ENCODE measurements around the gene HSFY1.
"Not testable (repeated sequence)": the region's sequence is repeated elsewhere in the genome, so short reads cannot be mapped to it uniquely, and the experiment has no call there.

Gene HSFY1, protein sequence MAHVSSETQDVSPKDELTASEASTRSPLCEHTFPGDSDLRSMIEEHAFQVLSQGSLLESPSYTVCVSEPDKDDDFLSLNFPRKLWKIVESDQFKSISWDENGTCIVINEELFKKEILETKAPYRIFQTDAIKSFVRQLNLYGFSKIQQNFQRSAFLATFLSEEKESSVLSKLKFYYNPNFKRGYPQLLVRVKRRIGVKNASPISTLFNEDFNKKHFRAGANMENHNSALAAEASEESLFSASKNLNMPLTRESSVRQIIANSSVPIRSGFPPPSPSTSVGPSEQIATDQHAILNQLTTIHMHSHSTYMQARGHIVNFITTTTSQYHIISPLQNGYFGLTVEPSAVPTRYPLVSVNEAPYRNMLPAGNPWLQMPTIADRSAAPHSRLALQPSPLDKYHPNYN
- total RNA-seq = 0 reads per million in 18 experiments

DNA sequence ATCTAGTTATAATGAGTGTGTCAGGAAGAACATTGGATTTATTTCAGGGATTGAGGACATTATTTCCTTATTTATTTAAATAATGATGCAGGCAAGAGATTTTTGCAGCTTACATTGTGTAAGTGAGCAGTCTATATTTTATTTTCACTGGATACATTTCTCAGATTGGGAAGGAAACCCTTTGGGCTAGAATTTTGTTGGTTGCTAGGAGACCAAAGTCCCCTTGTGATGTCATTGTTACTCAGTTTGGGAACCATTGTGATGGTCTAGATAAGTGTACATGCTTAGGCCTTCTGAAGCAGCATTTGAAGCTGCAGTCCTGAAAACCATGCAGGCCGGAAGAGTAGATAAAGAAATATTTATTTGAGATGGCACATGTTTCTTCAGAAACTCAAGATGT is at the start of gene HSFY1:
Gene HSFY1 (plus strand): TSS at position 301 of the 400 bp plus-strand sequence. CDS start 68 bp downstream, at position 369.
- not testable (repeated sequence) for DNase-seq

DNA sequence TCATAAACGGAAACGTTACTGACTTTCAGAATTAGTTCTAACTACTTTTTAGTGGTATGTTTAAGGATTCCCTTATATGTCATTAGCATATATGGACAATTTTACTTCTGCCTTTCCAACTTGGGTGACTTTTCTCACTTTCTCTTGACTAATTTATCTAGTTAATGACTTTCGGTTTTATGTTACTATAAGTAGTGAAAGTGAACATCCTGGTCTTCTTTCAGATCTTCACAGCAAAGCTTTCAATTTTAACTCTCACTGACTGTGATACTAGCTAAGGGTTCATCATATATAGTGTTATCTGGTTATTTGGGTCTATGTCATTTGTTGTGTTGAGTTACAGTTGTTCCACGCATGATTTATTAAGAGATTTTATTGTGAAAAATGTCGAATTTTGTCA is 42.3 kb upstream of the HSFY1 start:
- DNase-seq = not testable (repeated sequence)

DNA sequence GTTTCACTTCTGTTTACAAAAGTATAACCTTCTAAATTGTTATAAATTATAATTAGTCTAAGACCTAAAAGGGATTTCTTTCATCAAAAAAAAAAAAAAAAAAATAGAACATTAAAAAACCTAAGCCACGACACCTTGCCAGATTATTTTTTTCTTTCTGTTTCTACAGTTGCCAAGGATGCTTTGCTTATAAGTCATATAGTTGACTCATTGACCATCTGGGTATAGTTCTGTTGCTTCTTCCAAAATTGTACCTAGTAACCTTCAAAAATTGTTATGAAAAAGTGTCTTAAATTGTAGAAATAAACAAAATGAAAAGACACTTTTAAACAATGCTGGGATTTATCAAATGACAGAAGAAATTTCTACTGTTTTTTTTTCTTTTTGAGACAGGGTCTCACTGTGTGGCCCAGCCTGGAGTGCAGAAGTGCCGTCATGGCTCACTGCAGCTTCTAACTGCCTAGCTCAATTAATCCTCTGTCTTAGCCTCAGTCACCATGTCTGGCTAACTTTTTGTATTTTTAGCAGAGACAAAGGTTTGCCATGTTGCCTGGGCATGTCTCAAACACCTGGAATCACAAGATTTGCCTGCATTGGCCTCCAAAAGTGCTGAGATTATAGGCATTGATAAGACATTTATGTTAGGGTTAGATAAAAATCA is 15.4 kb upstream of the HSFY1 start:
- DNase-seq = not testable (repeated sequence)

DNA sequence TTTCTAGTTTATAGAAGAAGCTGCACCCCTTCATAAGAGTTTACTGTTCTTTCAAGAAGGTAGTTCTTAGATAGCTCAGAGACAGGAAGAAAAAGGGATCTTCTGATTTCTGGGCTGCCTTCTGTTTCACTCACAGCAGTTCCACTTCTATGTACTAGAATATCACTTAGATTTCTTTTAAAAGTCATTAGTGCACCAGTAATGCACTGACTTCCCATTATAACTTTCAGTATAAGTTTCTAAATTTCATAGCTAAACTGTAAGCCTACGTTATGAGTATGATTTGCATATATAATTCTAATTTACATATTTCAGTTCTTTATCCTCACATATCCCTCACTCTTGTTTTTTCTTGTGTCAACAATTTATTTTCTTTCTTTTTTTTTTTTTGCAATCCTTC is 7.6 kb upstream of the HSFY1 start:
- DNase-seq = not testable (repeated sequence)

DNA sequence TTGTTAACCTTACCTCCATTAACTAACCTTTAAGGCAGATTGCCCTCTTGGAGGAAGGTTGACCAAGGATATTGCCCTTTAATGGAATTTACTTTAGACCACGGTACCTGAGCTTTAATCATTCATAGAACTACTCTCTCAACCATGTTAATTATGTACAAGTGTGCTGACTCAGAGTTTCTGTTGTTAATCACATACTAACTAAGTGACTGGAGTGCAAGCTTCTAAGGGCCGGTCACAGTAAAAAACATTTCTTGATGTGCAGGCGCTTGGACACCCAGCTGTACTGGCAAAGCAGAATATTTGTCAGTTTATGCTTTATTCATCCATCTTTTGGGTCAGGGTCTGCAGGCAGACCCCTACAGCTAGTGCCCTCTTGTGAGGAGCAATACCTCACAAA is 6.6 kb downstream of the HSFY1 start:
- not testable (repeated sequence) for DNase-seq

DNA sequence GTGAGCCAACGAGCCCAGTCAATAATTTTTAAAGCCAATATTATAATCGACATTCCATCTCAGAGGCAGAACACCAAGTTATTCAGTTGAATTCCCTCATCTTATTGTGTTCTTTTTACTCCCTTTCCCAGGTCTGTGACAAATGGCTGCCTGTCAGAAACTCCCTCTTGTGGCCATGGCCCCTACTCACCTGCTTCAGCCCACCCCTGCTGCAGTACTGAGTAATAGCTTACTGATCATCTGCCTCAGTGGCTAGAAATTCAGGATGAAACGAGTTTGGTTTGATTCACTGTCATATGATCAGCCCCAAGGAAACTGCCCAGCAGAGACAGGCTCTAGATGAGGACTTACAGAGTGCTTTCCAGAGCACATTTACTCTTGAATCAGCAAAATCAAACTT is 19.4 kb downstream of the HSFY1 start:
- not testable (repeated sequence) for DNase-seq
